ENCODE results near the gene SOX18. TPM values are rescaled to one million over a fixed set of nuclear protein-coding genes. Genes with fewer than 3 reads are reported as not detected.

SOX18 gene
- total and polyA plus RNA-seq, 2 of the 13 experiments (the other 11 are each of a cell fraction or from before 2014, with no cell fraction given), result 1.6 to 1.9 TPM

DNA sequence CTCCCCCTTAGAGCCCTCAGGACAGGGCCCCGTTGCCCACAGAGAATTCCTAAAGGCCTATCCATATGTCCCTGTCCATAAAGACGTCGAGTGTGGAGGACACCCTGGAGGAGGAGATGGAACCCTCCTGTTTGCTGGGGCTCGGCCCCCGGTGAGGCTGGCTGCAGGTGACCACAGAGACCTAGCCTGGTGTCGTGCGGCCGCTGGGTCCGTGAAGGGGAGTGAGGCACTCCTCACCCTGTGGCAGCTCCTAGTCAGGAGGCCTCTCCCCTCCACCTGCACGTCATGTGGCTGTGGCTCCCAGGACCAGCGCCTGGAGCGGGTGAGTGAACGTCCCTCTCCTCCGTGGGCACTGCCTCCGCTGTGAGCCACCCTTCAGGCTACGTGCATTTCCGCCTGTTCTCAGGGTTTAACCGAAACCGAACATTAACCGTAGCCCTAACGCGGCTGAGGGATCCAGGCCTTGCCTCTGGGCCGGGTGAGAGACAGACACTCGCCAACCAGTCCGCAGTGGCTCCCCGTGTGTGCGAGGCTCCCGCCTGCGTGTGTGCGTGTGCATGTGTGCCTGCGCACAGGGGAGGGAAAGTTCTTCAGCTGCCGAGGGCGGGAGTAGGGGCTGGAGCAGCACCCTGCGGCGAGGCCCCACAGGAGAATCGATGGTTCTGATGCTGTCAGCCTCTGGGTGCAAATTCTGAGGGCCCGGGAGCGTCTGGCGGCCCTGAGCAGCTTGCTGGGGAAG lies 7.6 kb upstream of the SOX18 start (continued):
- peak; percentile 35; the same call in 1 of the 2 replicates for TF ChIP-seq YEATS2 (CRISPR knock-in tag; IDR thresholded peaks at IDR 0.05; ENCODE audit: borderline replicate concordance)
- no peak; the same call in 1 of the 2 replicates for TF ChIP-seq ZNF816 (CRISPR knock-in tag; IDR thresholded peaks at IDR 0.05; ENCODE audit: borderline replicate concordance)
- TF ChIP-seq ZNF180 (CRISPR knock-in tag; IDR thresholded peaks at IDR 0.05; ENCODE audit: borderline replicate concordance, low read depth), result no peak
- TF ChIP-seq, protein P1, sequence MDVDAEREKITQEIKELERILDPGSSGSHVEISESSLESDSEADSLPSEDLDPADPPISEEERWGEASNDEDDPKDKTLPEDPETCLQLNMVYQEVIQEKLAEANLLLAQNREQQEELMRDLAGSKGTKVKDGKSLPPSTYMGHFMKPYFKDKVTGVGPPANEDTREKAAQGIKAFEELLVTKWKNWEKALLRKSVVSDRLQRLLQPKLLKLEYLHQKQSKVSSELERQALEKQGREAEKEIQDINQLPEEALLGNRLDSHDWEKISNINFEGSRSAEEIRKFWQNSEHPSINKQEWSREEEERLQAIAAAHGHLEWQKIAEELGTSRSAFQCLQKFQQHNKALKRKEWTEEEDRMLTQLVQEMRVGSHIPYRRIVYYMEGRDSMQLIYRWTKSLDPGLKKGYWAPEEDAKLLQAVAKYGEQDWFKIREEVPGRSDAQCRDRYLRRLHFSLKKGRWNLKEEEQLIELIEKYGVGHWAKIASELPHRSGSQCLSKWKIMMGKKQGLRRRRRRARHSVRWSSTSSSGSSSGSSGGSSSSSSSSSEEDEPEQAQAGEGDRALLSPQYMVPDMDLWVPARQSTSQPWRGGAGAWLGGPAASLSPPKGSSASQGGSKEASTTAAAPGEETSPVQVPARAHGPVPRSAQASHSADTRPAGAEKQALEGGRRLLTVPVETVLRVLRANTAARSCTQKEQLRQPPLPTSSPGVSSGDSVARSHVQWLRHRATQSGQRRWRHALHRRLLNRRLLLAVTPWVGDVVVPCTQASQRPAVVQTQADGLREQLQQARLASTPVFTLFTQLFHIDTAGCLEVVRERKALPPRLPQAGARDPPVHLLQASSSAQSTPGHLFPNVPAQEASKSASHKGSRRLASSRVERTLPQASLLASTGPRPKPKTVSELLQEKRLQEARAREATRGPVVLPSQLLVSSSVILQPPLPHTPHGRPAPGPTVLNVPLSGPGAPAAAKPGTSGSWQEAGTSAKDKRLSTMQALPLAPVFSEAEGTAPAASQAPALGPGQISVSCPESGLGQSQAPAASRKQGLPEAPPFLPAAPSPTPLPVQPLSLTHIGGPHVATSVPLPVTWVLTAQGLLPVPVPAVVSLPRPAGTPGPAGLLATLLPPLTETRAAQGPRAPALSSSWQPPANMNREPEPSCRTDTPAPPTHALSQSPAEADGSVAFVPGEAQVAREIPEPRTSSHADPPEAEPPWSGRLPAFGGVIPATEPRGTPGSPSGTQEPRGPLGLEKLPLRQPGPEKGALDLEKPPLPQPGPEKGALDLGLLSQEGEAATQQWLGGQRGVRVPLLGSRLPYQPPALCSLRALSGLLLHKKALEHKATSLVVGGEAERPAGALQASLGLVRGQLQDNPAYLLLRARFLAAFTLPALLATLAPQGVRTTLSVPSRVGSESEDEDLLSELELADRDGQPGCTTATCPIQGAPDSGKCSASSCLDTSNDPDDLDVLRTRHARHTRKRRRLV (CRISPR knock-in tag; IDR thresholded peaks at IDR 0.05), result peak; percentile 70; the same call in 1 of the 2 replicates
- no peak; the same call in 1 of the 2 replicates for TF ChIP-seq ZNF879 (CRISPR knock-in tag; IDR thresholded peaks at IDR 0.05)
- TF ChIP-seq SNAPC2 (CRISPR knock-in tag; IDR thresholded peaks at IDR 0.05), result 0 out of 2 replicates have a peak, but pooled peaks have one; percentile 90
- TF ChIP-seq NFYB (CRISPR knock-in tag; IDR thresholded peaks at IDR 0.05), result no peak
- TF ChIP-seq SP5 (CRISPR knock-in tag; IDR thresholded peaks at IDR 0.05; ENCODE audit: borderline replicate concordance, low read depth), result 0 out of 2 replicates have a peak, but pooled peaks have one; percentile 29
- no peak for TF ChIP-seq ZNF570 (CRISPR knock-in tag; IDR thresholded peaks at IDR 0.05; ENCODE audit: borderline replicate concordance)
- TF ChIP-seq ZNF44 (CRISPR knock-in tag; IDR thresholded peaks at IDR 0.05), result no peak
- TF ChIP-seq, protein P2, sequence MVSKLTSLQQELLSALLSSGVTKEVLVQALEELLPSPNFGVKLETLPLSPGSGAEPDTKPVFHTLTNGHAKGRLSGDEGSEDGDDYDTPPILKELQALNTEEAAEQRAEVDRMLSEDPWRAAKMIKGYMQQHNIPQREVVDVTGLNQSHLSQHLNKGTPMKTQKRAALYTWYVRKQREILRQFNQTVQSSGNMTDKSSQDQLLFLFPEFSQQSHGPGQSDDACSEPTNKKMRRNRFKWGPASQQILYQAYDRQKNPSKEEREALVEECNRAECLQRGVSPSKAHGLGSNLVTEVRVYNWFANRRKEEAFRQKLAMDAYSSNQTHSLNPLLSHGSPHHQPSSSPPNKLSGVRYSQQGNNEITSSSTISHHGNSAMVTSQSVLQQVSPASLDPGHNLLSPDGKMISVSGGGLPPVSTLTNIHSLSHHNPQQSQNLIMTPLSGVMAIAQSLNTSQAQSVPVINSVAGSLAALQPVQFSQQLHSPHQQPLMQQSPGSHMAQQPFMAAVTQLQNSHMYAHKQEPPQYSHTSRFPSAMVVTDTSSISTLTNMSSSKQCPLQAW (CRISPR knock-in tag; IDR thresholded peaks at IDR 0.05), result no peak; the same call in 1 of the 2 replicates
- TF ChIP-seq ZNF839 (CRISPR knock-in tag; IDR thresholded peaks at IDR 0.05; ENCODE audit: borderline replicate concordance), result no peak
- TF ChIP-seq ZNF562 (CRISPR knock-in tag; IDR thresholded peaks at IDR 0.05; ENCODE audit: borderline replicate concordance), result no peak
- TF ChIP-seq, protein P3, sequence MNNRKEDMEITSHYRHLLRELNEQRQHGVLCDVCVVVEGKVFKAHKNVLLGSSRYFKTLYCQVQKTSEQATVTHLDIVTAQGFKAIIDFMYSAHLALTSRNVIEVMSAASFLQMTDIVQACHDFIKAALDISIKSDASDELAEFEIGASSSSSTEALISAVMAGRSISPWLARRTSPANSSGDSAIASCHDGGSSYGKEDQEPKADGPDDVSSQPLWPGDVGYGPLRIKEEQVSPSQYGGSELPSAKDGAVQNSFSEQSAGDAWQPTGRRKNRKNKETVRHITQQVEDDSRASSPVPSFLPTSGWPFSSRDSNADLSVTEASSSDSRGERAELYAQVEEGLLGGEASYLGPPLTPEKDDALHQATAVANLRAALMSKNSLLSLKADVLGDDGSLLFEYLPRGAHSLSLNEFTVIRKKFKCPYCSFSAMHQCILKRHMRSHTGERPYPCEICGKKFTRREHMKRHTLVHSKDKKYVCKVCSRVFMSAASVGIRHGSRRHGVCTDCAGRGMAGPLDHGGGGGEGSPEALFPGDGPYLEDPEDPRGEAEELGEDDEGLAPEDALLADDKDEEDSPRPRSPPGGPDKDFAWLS (CRISPR knock-in tag; IDR thresholded peaks at IDR 0.05; ENCODE audit: borderline replicate concordance), result no peak; the same call in 1 of the 2 replicates
- TF ChIP-seq, protein P4, sequence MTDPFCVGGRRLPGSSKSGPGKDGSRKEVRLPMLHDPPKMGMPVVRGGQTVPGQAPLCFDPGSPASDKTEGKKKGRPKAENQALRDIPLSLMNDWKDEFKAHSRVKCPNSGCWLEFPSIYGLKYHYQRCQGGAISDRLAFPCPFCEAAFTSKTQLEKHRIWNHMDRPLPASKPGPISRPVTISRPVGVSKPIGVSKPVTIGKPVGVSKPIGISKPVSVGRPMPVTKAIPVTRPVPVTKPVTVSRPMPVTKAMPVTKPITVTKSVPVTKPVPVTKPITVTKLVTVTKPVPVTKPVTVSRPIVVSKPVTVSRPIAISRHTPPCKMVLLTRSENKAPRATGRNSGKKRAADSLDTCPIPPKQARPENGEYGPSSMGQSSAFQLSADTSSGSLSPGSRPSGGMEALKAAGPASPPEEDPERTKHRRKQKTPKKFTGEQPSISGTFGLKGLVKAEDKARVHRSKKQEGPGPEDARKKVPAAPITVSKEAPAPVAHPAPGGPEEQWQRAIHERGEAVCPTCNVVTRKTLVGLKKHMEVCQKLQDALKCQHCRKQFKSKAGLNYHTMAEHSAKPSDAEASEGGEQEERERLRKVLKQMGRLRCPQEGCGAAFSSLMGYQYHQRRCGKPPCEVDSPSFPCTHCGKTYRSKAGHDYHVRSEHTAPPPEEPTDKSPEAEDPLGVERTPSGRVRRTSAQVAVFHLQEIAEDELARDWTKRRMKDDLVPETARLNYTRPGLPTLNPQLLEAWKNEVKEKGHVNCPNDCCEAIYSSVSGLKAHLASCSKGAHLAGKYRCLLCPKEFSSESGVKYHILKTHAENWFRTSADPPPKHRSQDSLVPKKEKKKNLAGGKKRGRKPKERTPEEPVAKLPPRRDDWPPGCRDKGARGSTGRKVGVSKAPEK (CRISPR knock-in tag; IDR thresholded peaks at IDR 0.05; ENCODE audit: borderline replicate concordance), result no peak
- TF ChIP-seq RFX1 (IDR thresholded peaks at IDR 0.05), result no peak
- TF ChIP-seq EED (CRISPR knock-in tag; IDR thresholded peaks at IDR 0.05), result no peak
- TF ChIP-seq ZBTB8A (CRISPR knock-in tag; IDR thresholded peaks at IDR 0.05; ENCODE audit: borderline replicate concordance, low read depth), result no peak

Measured in HepG2 (cell line).